ENCODE data around the gene CHRNA5. TPM values are rescaled to one million over a fixed set of nuclear protein-coding genes. Genes with fewer than 3 reads are reported as not detected.

CHRNA5 gene
- total RNA-seq, 1 donor from 2014 or later = 4.6 TPM

GRCh38 chr15:78640527-78641101 is 75.3 kb downstream of the CHRNA5 start:
- DNase-seq = no peak

GRCh38 chr15:78641102-78641748 is 75.9 kb downstream of the CHRNA5 start, which contains the start of gene CHRNB4:
Gene CHRNB4, minus strand, starts transcription at chr15:78641210. Its CDS starts 77 bp downstream, at chr15:78641133.
- DNase-seq = no peak

GRCh38 chr15:78641749-78642275 is 76.5 kb downstream of the CHRNA5 start:
- no peak for DNase-seq

GRCh38 chr15:78642331-78642730 is 77.0 kb downstream of the CHRNA5 start:
- DNase-seq = no peak

Other genes starting within 250 kb of the CHRNA5 start
- gene CRABP1, start 225.2 kb upstream of the CHRNA5 start, total RNA-seq = not detected in 2 replicates
- 26.0 and 48.1 TPM in 2 replicates for gene IREB2, start 127.3 kb upstream of the CHRNA5 start, total RNA-seq
- 1.8 and 3.4 TPM in 2 replicates for gene HYKK, start 57.9 kb upstream of the CHRNA5 start, total RNA-seq
- gene PSMA4, start 25.1 kb upstream of the CHRNA5 start, total RNA-seq = 315 and 321 TPM in 2 replicates
- not detected in 2 replicates for gene CHRNA3, start 55.5 kb downstream of the CHRNA5 start, total RNA-seq
- gene CHRNB4, start 75.7 kb downstream of the CHRNA5 start, total RNA-seq = not detected in 2 replicates
- 12.6 and 19.3 TPM in 2 replicates for gene ADAMTS7, start 245.9 kb downstream of the CHRNA5 start, total RNA-seq